Measurements from ENCODE around the gene FKBP5. TPM values are rescaled to one million over a fixed set of nuclear protein-coding genes. Genes with fewer than 3 reads are reported as not detected.
"Not testable (repeated sequence)": the region's sequence is repeated elsewhere in the genome, so short reads cannot be mapped to it uniquely, and the experiment has no call there.

Gene FKBP5
- polyA plus RNA-seq, 2 of the 4 experiments (the other 2 are of a cell fraction) = 8.4 to 11.7 TPM

GRCh38 chr6:35698858-35699257 is 10.1 kb upstream of the FKBP5 start:
- POLR2A ChIA-PET = no interaction called here
- CTCF ChIA-PET = interaction anchor here (1.0 kb wide), 1 partner anchor 153 kb away, joined by 4 read pairs; no protein-coding TSS in a partner anchor
- WGBS (ENCODE audit: missing lambda C conversion rate) = 59% methylated on average over 3 of the region's 3 CpGs

GRCh38 chr6:35698430-35698829 is 9.7 kb upstream of the FKBP5 start:
- FAIRE-seq; H3K4me3 ChIP-seq; DNase-seq (ENCODE audit: low read depth in 1 of 2, low spot score in 1 of 2); H3K4me2 ChIP-seq; ATAC-seq; POLR2A ChIA-PET; H3K4me1 ChIP-seq; H3K9me3 ChIP-seq; CTCF ChIA-PET; H3K27ac ChIP-seq: not testable (repeated sequence)
- 80% methylated on average over 7 of the region's 7 CpGs for whole genome bisulfite sequencing (ENCODE audit: missing lambda C conversion rate)

More at GRCh38 chr6:35698858-35699257, 10.1 kb upstream of the FKBP5 start:
- no peak for FAIRE-seq
- TF ChIP-seq ELK1 (IDR thresholded peaks at IDR 0.05; ENCODE audit: low read depth, low read length) (no peak), ZSCAN20 (CRISPR knock-in tag; IDR thresholded peaks at IDR 0.05) (no peak), RARB (CRISPR knock-in tag; IDR thresholded peaks at IDR 0.05) (no peak), SREBF2 (IDR thresholded peaks at IDR 0.05) (no peak), ZNF302 (CRISPR knock-in tag; IDR thresholded peaks at IDR 0.05) (no peak), PBX3 (IDR thresholded peaks at IDR 0.05) (no peak), JUNB (IDR thresholded peaks at IDR 0.05) (no peak), REST (IDR thresholded peaks at IDR 0.05) (no peak), CHD4 (IDR thresholded peaks at IDR 0.05; ENCODE audit: borderline replicate concordance) (no peak), PHF8 (IDR thresholded peaks at IDR 0.05; ENCODE audit: borderline replicate concordance, low read depth) (no peak), RCOR1 (IDR thresholded peaks at IDR 0.05; ENCODE audit: low read depth, low read length) (no peak), CTCF (IDR thresholded peaks at IDR 0.05) (no peak), ESRRA (IDR thresholded peaks at IDR 0.05; ENCODE audit: borderline replicate concordance, low read length) (no peak), CBX8 (IDR thresholded peaks at IDR 0.05) (no peak), NFE2L2 (conservative IDR thresholded peaks at IDR 0.05; ENCODE audit: low read length) (no peak), POLR2AphosphoS2 (conservative IDR thresholded peaks at IDR 0.05; ENCODE audit: low read length) (no peak), CEBPB (IDR thresholded peaks at IDR 0.05) (no peak), HES2 (IDR thresholded peaks at IDR 0.05) (no peak), KDM5A (IDR thresholded peaks at IDR 0.05) (no peak)
- no peak for DNase-seq (ENCODE audit: low read depth in 1 of 2, low spot score in 1 of 2)
- H3K4me2 ChIP-seq = no peak overlapping the region
- no peak overlapping the region for H3K4me3 ChIP-seq
- no peak overlapping the region for H3K27ac ChIP-seq
- ATAC-seq = no peak
- H3K9me3 ChIP-seq = peaks cover 9% of the 10 kb centered on the region
- H3K4me1 ChIP-seq = no peaks in the 10 kb centered on the region
